Activated gamma-delta T cell treated with Interleukin-2 at 50 U/mL for 16 hours (primary cell): ENCODE results near the gene FAAP20.

ENCODE experiments used
- DNase-seq: peaks from one replicate; pipeline ENCODE4 v3.0.0-alpha.2; 2020

The FAAP20 gene

GRCh38 chr1:2194319-2194897, at the start of gene FAAP20:
Gene FAAP20, minus strand, starts transcription at chr1:2194772. Its CDS starts 23 bp downstream, at chr1:2194749.
- DNase-seq = peak; percentile 68

- DNase-seq = no peak
Measured at GRCh38 chr1:2242814-2243725, 48.5 kb upstream of the FAAP20 start.

GRCh38 chr1:2241820-2242219, 47.2 kb upstream of the FAAP20 start:
- DNase-seq = no peak

GRCh38 chr1:2240270-2241156, 45.9 kb upstream of the FAAP20 start:
- no peak for DNase-seq

GRCh38 chr1:2239384-2239985, 44.9 kb upstream of the FAAP20 start:
- DNase-seq = no peak

- no peak for DNase-seq
Measured at GRCh38 chr1:2239013-2239370, 44.4 kb upstream of the FAAP20 start.

GRCh38 chr1:2238361-2239012, 43.9 kb upstream of the FAAP20 start:
- DNase-seq = no peak

- DNase-seq = no peak
Measured at GRCh38 chr1:2237773-2238172, 43.2 kb upstream of the FAAP20 start.

- DNase-seq = peak; percentile 46
Measured at GRCh38 chr1:2236695-2237677, 42.4 kb upstream of the FAAP20 start.

GRCh38 chr1:2235300-2235998, 40.9 kb upstream of the FAAP20 start:
- no peak for DNase-seq

- DNase-seq = peak; percentile 53
Measured at GRCh38 chr1:2234762-2235113, 40.2 kb upstream of the FAAP20 start.

GRCh38 chr1:2233997-2234761, 39.6 kb upstream of the FAAP20 start:
- DNase-seq = peak; percentile 85

- no peak for DNase-seq
Measured at GRCh38 chr1:2233468-2233867, 38.9 kb upstream of the FAAP20 start.

- DNase-seq = no peak
Measured at GRCh38 chr1:2232916-2233438, 38.4 kb upstream of the FAAP20 start.

GRCh38 chr1:2232255-2232915, 37.8 kb upstream of the FAAP20 start:
- DNase-seq = no peak

- peak; percentile 63 for DNase-seq
Measured at GRCh38 chr1:2231532-2232254, 37.1 kb upstream of the FAAP20 start.

- peak; percentile 69 for DNase-seq
Measured at GRCh38 chr1:2230781-2231531, 36.4 kb upstream of the FAAP20 start.
